Hypothalamus (tissue), 51 donors: ENCODE data around the gene ITGA7.

Experiments
- DNase-seq, 51 donors: peaks; one replicate each; lab custom pipeline; 2025; lab: John Stamatoyannopoulos, UW

ITGA7 gene

GRCh38 chr12:55707841-55708694 lies at the start of gene ITGA7:
ITGA7 (minus strand) TSS chr12:55707904; CDS start chr12:55707682, 222 bp downstream.
- peak in 46 of 51 donors; percentile 19 to 79 (median 58) for DNase-seq

- no peak for DNase-seq
Observed at GRCh38 chr12:55755246-55755645, 47.5 kb upstream of the ITGA7 start.

GRCh38 chr12:55748230-55748993 lies 40.7 kb upstream of the ITGA7 start:
- no peak for DNase-seq

- DNase-seq = no peak
Observed at GRCh38 chr12:55746913-55747231, 39.2 kb upstream of the ITGA7 start.

GRCh38 chr12:55746174-55746912 lies 38.6 kb upstream of the ITGA7 start:
- no peak for DNase-seq

GRCh38 chr12:55745361-55746173 lies 37.9 kb upstream of the ITGA7 start:
- DNase-seq = peak in 16 of 51 donors; percentile 7 to 49 (median 25)

GRCh38 chr12:55744340-55745030 lies 36.8 kb upstream of the ITGA7 start:
- peak in 2 of 51 donors; percentile 10 to 23 for DNase-seq

- DNase-seq = peak in 20 of 51 donors; percentile 17 to 61 (median 46)
Observed at GRCh38 chr12:55743406-55744339, 36.0 kb upstream of the ITGA7 start.

- DNase-seq = peak in 49 of 51 donors; percentile 23 to 91 (median 75)
Observed at GRCh38 chr12:55742719-55743405, 35.2 kb upstream of the ITGA7 start, which contains the start of gene GDF11. GDF11 (plus strand) TSS chr12:55743122; CDS start chr12:55743317, 195 bp downstream.

DNA sequence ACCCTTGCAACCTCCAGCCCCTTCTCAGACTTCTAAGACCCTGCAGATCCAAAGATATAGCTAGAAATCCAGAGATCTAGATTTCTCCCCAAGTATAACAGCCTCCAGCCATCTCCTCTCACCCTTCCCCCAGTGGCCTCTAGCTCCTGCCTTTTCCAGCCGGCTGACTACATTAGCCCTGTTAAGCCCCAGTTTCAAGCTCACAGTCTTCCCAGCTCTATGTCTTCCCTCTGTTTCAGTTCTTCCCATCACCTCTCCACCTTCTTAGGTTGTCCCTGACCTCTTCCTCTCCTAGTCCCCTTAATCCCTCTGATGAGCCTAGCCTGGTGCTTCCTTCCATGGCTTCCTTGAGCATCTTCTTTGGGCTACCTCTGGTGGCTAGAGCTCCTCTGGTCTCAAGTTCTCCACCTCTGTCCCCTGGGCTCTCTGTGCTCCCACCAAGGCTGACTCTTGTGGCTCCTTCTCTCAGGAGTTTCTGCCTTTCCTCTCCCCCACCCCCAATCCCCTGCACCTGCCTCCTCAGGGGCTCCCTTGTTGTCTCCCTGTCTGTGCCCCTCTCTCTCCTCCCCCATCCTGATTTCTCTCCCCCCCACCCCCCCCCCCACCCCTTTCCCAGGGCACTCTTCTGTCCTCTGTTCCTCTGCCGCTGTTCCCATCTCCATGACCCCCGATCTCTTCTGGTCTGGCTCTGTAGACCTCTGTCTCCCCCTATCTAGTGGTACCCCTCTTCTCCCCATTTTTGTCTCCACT lies 34.4 kb upstream of the ITGA7 start:
- DNase-seq = no peak

GRCh38 chr12:55739025-55739378 lies 31.3 kb upstream of the ITGA7 start:
- DNase-seq = no peak

- DNase-seq = peak in 46 of 51 donors; percentile 31 to 92 (median 73)
Observed at GRCh38 chr12:55738123-55739024, 30.7 kb upstream of the ITGA7 start.

- peak in 3 of 51 donors; percentile 48 to 58 (median 54) for DNase-seq
Observed at GRCh38 chr12:55737581-55738122, 29.9 kb upstream of the ITGA7 start.

DNA sequence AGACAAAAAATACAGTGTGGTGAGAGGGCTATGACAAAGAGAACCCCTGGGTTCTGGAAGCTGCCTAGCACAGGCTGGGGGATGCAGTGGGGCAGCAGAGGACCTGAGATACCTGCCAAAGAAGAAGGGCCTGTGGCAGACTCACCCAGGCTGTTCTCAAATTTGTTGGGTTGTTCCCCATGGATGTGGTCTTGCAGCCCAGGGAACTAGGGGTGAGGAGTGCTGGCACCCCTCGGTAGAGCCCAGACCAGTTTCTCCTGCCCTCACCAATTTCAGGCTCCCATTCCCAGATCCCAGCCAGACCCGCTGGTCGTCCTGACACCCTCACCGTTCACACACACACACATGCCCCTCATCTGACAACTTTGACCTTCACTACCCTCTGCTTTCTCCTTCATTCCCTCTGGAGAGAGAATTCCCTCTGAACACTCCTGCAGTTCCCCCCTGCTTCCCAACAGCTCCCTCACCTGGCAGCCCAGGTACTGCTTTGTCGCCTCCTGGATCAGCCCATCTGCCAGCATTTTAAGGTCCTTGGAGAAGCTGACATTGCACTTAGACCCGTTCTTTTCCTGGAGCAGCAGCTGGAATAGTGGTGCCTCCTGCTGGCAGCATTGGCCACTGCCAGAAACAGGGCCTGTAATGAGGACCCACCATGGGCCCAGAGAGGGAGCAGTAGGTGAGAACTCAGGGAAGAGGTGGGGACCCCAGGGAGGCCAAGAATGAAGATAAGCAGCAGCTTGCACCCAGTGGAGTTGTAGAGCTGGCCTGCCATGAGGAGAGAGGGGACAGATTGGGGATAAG lies 29.3 kb upstream of the ITGA7 start:
- peak in 35 of 51 donors; percentile 14 to 76 (median 49) for DNase-seq

DNA sequence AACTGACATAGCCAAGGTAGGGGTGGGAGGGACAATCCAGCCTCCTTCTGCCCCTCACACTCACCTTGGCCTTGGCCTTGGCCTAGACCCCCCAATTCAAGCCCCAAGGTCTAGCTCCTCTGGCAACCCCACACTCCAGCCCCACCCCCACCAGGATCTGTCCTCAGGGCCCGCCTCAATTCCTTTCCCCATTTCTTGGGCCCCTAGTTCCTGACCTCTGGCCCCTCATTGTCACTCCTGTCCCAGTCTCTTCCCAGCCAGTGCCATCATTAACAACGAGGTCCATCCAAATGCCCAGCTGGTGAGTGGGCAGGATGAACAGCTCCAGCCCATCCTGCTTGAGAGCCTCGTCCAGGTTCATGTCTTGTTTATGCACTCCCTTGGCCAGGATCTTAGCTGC lies 28.4 kb upstream of the ITGA7 start:
- DNase-seq = no peak
